Measurements from ENCODE around the gene ABCB7.
A peak's percentile ranks its signal among the peaks of the same experiment; 100 is the strongest.
"Not testable (repeated sequence)": the region's sequence is repeated elsewhere in the genome, so short reads cannot be mapped to it uniquely, and the experiment has no call there.

The ABCB7 gene

GRCh38 chrX:75154871-75155270, 1.2 kb downstream of the ABCB7 start:
- peak overlapping the region; percentile 88; the same call in 1 of the 2 replicates for H3K27ac ChIP-seq
- no peak for TF ChIP-seq CTCF (conservative IDR thresholded peaks at IDR 0.05)

GRCh38 chrX:75151827-75152592, 4.1 kb downstream of the ABCB7 start:
- TF ChIP-seq CTCF (conservative IDR thresholded peaks at IDR 0.05) = no peak
- no peak overlapping the region for H3K27ac ChIP-seq

- no peak overlapping the region for H3K27ac ChIP-seq
- TF ChIP-seq CTCF (conservative IDR thresholded peaks at IDR 0.05) = no peak
Observed at GRCh38 chrX:75149654-75150053, 6.4 kb downstream of the ABCB7 start.

- no peak overlapping the region for H3K27ac ChIP-seq
- no peak for TF ChIP-seq CTCF (conservative IDR thresholded peaks at IDR 0.05)
Observed at GRCh38 chrX:75132672-75133071, 23.4 kb downstream of the ABCB7 start.

- H3K27ac ChIP-seq = no peak overlapping the region
- no peak for TF ChIP-seq CTCF (conservative IDR thresholded peaks at IDR 0.05)
Observed at GRCh38 chrX:75131973-75132627, 24.0 kb downstream of the ABCB7 start.

GRCh38 chrX:75129069-75129468, 27.0 kb downstream of the ABCB7 start:
- H3K27ac ChIP-seq = not testable (repeated sequence)

GRCh38 chrX:75118296-75118695, 37.8 kb downstream of the ABCB7 start:
- no peak overlapping the region for H3K27ac ChIP-seq
- TF ChIP-seq CTCF (conservative IDR thresholded peaks at IDR 0.05) = no peak
